Measurements from ENCODE around the gene CTSW.

DNA sequence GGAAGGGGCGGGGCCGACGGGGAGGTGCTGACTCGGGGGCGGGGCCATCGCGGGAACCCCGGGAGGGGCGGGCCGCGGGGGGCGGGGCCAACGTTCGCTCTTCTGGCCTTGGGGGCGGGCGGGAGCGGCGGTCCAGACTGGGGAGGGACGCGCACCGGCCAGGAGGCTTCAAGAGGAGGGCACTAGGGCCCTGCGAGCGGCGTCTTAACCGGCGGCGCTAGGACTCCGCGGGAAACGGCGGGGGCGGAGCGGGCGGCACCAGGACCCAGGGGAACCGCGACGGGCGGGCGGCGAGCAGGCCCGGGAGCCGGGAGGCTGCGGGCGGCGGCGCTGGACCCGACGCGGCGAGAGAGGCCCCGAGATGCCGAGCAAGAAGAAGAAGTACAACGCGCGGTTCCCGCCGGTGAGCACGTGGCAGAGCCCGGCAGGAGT, 39.5 kb downstream of the CTSW start, which contains the start of gene DRAP1:
- no peak for TF ChIP-seq TOX (CRISPR knock-in tag; IDR thresholded peaks at IDR 0.05; ENCODE audit: borderline replicate concordance)
- no peak for TF ChIP-seq ZNF565 (CRISPR knock-in tag; conservative IDR thresholded peaks at IDR 0.05; ENCODE audit: low read depth)
- TF ChIP-seq, protein P1, sequence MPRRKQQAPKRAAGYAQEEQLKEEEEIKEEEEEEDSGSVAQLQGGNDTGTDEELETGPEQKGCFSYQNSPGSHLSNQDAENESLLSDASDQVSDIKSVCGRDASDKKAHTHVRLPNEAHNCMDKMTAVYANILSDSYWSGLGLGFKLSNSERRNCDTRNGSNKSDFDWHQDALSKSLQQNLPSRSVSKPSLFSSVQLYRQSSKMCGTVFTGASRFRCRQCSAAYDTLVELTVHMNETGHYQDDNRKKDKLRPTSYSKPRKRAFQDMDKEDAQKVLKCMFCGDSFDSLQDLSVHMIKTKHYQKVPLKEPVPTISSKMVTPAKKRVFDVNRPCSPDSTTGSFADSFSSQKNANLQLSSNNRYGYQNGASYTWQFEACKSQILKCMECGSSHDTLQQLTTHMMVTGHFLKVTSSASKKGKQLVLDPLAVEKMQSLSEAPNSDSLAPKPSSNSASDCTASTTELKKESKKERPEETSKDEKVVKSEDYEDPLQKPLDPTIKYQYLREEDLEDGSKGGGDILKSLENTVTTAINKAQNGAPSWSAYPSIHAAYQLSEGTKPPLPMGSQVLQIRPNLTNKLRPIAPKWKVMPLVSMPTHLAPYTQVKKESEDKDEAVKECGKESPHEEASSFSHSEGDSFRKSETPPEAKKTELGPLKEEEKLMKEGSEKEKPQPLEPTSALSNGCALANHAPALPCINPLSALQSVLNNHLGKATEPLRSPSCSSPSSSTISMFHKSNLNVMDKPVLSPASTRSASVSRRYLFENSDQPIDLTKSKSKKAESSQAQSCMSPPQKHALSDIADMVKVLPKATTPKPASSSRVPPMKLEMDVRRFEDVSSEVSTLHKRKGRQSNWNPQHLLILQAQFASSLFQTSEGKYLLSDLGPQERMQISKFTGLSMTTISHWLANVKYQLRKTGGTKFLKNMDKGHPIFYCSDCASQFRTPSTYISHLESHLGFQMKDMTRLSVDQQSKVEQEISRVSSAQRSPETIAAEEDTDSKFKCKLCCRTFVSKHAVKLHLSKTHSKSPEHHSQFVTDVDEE (CRISPR knock-in tag; IDR thresholded peaks at IDR 0.05), result no peak
- TF ChIP-seq ISL1 (CRISPR knock-in tag; IDR thresholded peaks at IDR 0.05), result no peak
- no peak for TF ChIP-seq RARB (CRISPR knock-in tag; IDR thresholded peaks at IDR 0.05)
- TF ChIP-seq ZNF70 (CRISPR knock-in tag; IDR thresholded peaks at IDR 0.05), result no peak
- TF ChIP-seq CSRNP3 (CRISPR knock-in tag; IDR thresholded peaks at IDR 0.05), result no peak
- TF ChIP-seq PATZ1 (CRISPR knock-in tag; IDR thresholded peaks at IDR 0.05; ENCODE audit: borderline replicate concordance), result no peak; the same call in 1 of the 2 replicates
- no peak for TF ChIP-seq ARNTL (CRISPR knock-in tag; IDR thresholded peaks at IDR 0.05; ENCODE audit: borderline replicate concordance, low read depth)
- TF ChIP-seq SNAI2 (CRISPR knock-in tag; IDR thresholded peaks at IDR 0.05), result no peak
- no peak for TF ChIP-seq CSDC2 (CRISPR knock-in tag; IDR thresholded peaks at IDR 0.05)
- no peak for TF ChIP-seq TCF4 (CRISPR knock-in tag; IDR thresholded peaks at IDR 0.05; ENCODE audit: borderline replicate concordance)
- no peak for TF ChIP-seq ZFP30 (CRISPR knock-in tag; IDR thresholded peaks at IDR 0.05)
- no peak for TF ChIP-seq PPARA (CRISPR knock-in tag; IDR thresholded peaks at IDR 0.05; ENCODE audit: borderline replicate concordance)

Data from SK-N-SH treated with all-trans-retinoic acid at 6 μM for 48 hours (cell line).